Fibroblast of the aortic adventitia (primary cell): Measurements from ENCODE around the gene RAB27A. TPM values are rescaled to one million over a fixed set of nuclear protein-coding genes. Genes with fewer than 3 reads are reported as not detected.
A peak's percentile ranks its signal among the peaks of the same experiment; 100 is the strongest.

Source experiments
- DNase-seq: peaks from one replicate; pipeline ENCODE4 v3.0.0-alpha.2; 2010; ENCODE audit warnings: low read depth
- H3K4me3 ChIP-seq: 2 replicates; pipeline ENCODE4 v1.5.1; 2011; ENCODE audit warnings: low read depth, mild to moderate bottlenecking, control low read depth, low read length, moderate library complexity
- CTCF ChIP-seq: IDR thresholded peaks from 2 replicates; pipeline ENCODE4 v1.5.1; 2011; ENCODE audit warnings: mild to moderate bottlenecking, low read length, control low read depth, inconsistent platforms; ENCODE audit not compliant: insufficient read depth
- total RNA-seq: library from RNA; depleted of rRNA; stranded (reverse); fragments of >200 nt; gene quantifications from 2 replicates; pipeline ENCODE4 v1.2.3, GENCODE V29; 2012; ENCODE audit warnings: low replicate concordance

Gene RAB27A
- 9.9 and 27.7 TPM in 2 replicates for total RNA-seq

- DNase-seq, result peak; percentile 81
- peak within 1 kb of the TSS; percentile 88 for H3K4me3 ChIP-seq
- no peak for TF ChIP-seq CTCF
These were observed at the start of gene RAB27A for GRCh38 chr15:55289746-55290527. TSS of gene RAB27A (minus strand) at chr15:55289813. CDS start at chr15:55234934, 54,879 bp downstream.

GRCh38 chr15:55337160-55337559, 47.5 kb upstream of the RAB27A start:
- no peak for DNase-seq
- H3K4me3 ChIP-seq, result no peak overlapping the region

GRCh38 chr15:55334997-55335396, 45.4 kb upstream of the RAB27A start:
- peak; percentile 27 for DNase-seq
- H3K4me3 ChIP-seq, result no peak overlapping the region
- no peak for TF ChIP-seq CTCF

More at GRCh38 chr15:55337160-55337559, 47.5 kb upstream of the RAB27A start:
- no peak for TF ChIP-seq CTCF

- no peak for TF ChIP-seq CTCF
- no peak overlapping the region for H3K4me3 ChIP-seq
- no peak for DNase-seq
These were observed 44.8 kb upstream of the RAB27A start for GRCh38 chr15:55334371-55334770.

- no peak for DNase-seq
- TF ChIP-seq CTCF, result no peak
- no peak overlapping the region for H3K4me3 ChIP-seq
These were observed 37.8 kb upstream of the RAB27A start for GRCh38 chr15:55327387-55327786.

- H3K4me3 ChIP-seq, result no peak overlapping the region
- TF ChIP-seq CTCF, result no peak
- DNase-seq, result no peak
These were observed 32.9 kb upstream of the RAB27A start for GRCh38 chr15:55322467-55322866.
